ENCODE measurements around the gene PIGL. TPM values are rescaled to one million over a fixed set of nuclear protein-coding genes. Genes with fewer than 3 reads are reported as not detected.
A peak's percentile ranks its signal among the peaks of the same experiment; 100 is the strongest.
"Not testable (repeated sequence)": the region's sequence is repeated elsewhere in the genome, so short reads cannot be mapped to it uniquely, and the experiment has no call there.

The PIGL gene
- total RNA-seq, 1 donor from 2014 or later: 29.5 TPM

GRCh38 chr17:16215965-16216316 is 1.1 kb upstream of the PIGL start:
- intact Hi-C loops (cut with DNase I): no loop called here
- Histone ChIP-seq H3K9me3 (no peaks in the 10 kb centered on the region), H3K27ac (peak overlapping the region; percentile 97), H3K36me3 (no peaks in the 10 kb centered on the region), H3K4me1 (peaks cover 42% of the 10 kb centered on the region), H3K4me3 (peak overlapping the region; percentile 84), H3K27me3 (no peaks in the 10 kb centered on the region)
- DNase-seq (no peak), ATAC-seq (peak; percentile 27)
- no peak for TF ChIP-seq CTCF (IDR thresholded peaks at IDR 0.05)

GRCh38 chr17:16216341-16217001 is 539 bp upstream of the PIGL start:
- H3K27me3 ChIP-seq; intact Hi-C loops (cut with DNase I): not testable (repeated sequence)

GRCh38 chr17:16222406-16222805 is 5.4 kb downstream of the PIGL start:
- TF ChIP-seq CTCF (IDR thresholded peaks at IDR 0.05): no peak
- no peak for DNase-seq
- ATAC-seq: no peak
- Histone ChIP-seq H3K4me1 (peaks cover 11% of the 10 kb centered on the region), H3K36me3 (no peaks in the 10 kb centered on the region), H3K4me3 (no peak overlapping the region), H3K27ac (no peak overlapping the region), H3K27me3 (no peaks in the 10 kb centered on the region), H3K9me3 (no peaks in the 10 kb centered on the region)
- intact Hi-C loops (cut with DNase I): no loop called here

More at GRCh38 chr17:16216341-16217001, 539 bp upstream of the PIGL start:
- H3K36me3 ChIP-seq, ATAC-seq, H3K9me3 ChIP-seq, DNase-seq: not testable (repeated sequence)
- H3K4me1 ChIP-seq: peaks cover 42% of the 10 kb centered on the region
- H3K27ac ChIP-seq: peak overlapping the region; percentile 97
- H3K4me3 ChIP-seq: peak overlapping the region; percentile 84

- H3K27ac ChIP-seq; ATAC-seq; H3K4me3 ChIP-seq; H3K27me3 ChIP-seq; intact Hi-C loops (cut with DNase I); H3K9me3 ChIP-seq; H3K4me1 ChIP-seq; DNase-seq: not testable (repeated sequence)
- peaks cover 12% of the 10 kb centered on the region for H3K36me3 ChIP-seq
These were observed 13.0 kb downstream of the PIGL start for GRCh38 chr17:16229912-16230561.

- TF ChIP-seq CTCF (IDR thresholded peaks at IDR 0.05): no peak
- no peaks in the 10 kb centered on the region for H3K9me3 ChIP-seq
- intact Hi-C loops (cut with DNase I): no loop called here
- H3K4me1 ChIP-seq: no peaks in the 10 kb centered on the region
- H3K27me3 ChIP-seq: no peaks in the 10 kb centered on the region
- no peak overlapping the region for H3K27ac ChIP-seq
- ATAC-seq (no peak), DNase-seq (no peak)
- H3K36me3 ChIP-seq: peaks cover 12% of the 10 kb centered on the region
- H3K4me3 ChIP-seq: no peak overlapping the region
These were observed 15.4 kb downstream of the PIGL start for GRCh38 chr17:16232391-16232790.

GRCh38 chr17:16239931-16240330 is 22.9 kb downstream of the PIGL start:
- no peak for DNase-seq
- intact Hi-C loops (cut with DNase I): no loop called here
- Histone ChIP-seq H3K27me3 (no peaks in the 10 kb centered on the region), H3K4me3 (no peak overlapping the region), H3K36me3 (peaks cover 2% of the 10 kb centered on the region), H3K9me3 (no peaks in the 10 kb centered on the region), H3K27ac (no peak overlapping the region), H3K4me1 (no peaks in the 10 kb centered on the region)
- TF ChIP-seq CTCF (IDR thresholded peaks at IDR 0.05): no peak
- no peak for ATAC-seq
